PC-9 (cell line): ENCODE results near the gene DNAAF3. TPM values are rescaled to one million over a fixed set of nuclear protein-coding genes. Genes with fewer than 3 reads are reported as not detected.

Experiments
- BruUV-seq: library from RNA; stranded (reverse); fragments of 400-500 nt; replicated peaks from 2 replicates; lab custom pipeline; 2021; lab: Mats Ljungman, UMichigan
- CTCF ChIA-PET: fragments of 300-600 bp; sonication (Branson Sonifier 250); formaldehyde crosslinking; loops from one replicate; lab custom pipeline; 2022; ENCODE audit warnings: antibody characterized with exemption; lab: Charles Lee
- POLR2A ChIA-PET: fragments of 300-600 bp; sonication (Branson Sonifier 250); formaldehyde crosslinking; loops from one replicate; lab custom pipeline; 2022; ENCODE audit warnings: antibody characterized with exemption; ENCODE audit not compliant: unreplicated experiment; lab: Charles Lee
- DNase-seq, 2 experiments: peaks; one replicate each; pipeline versions ENCODE4 v3.0.0 to v3.0.0-alpha.2; 2015 to 2022; ENCODE audit warnings: mixed read lengths in 1 of 2
- H2AFZ ChIP-seq: fragments of 200-600 bp; sonication (generic); 2 replicates; pipeline ENCODE4 v1.8.1; 2017; ENCODE audit warnings: antibody characterized with exemption
- H3F3A ChIP-seq: fragments of 200-600 bp; sonication (generic); 2 replicates; pipeline ENCODE4 v1.8.1; 2017; ENCODE audit warnings: antibody characterized with exemption, mild to moderate bottlenecking, low read depth; ENCODE audit not compliant: insufficient read depth
- H3K27ac ChIP-seq: fragments of 200-600 bp; sonication (generic); 2 replicates; pipeline ENCODE4 v1.6.1; 2016; ENCODE audit warnings: mixed run types
- H3K27me3 ChIP-seq: fragments of 200-600 bp; sonication (generic); 2 replicates; pipeline ENCODE4 v1.6.1; 2016; ENCODE audit warnings: low read depth, mixed run types; ENCODE audit not compliant: insufficient read depth
- H3K36me3 ChIP-seq: fragments of 200-600 bp; sonication (generic); 2 replicates; pipeline ENCODE4 v1.6.1; 2016; ENCODE audit warnings: low read depth, mixed run types
- H3K4me1 ChIP-seq: fragments of 200-600 bp; sonication (generic); replicated peaks from 2 replicates; pipeline ENCODE4 v1.6.1; 2016; ENCODE audit warnings: mixed run types; ENCODE audit not compliant: insufficient read depth
- H3K4me2 ChIP-seq: fragments of 200-600 bp; sonication (generic); 2 replicates; pipeline ENCODE4 v1.6.1; 2017; ENCODE audit warnings: mixed run types
- H3K4me3 ChIP-seq: fragments of 200-600 bp; sonication (generic); 2 replicates; pipeline ENCODE4 v1.6.1; 2016; ENCODE audit warnings: mixed run types
- H3K79me2 ChIP-seq: fragments of 200-600 bp; sonication (generic); 2 replicates; pipeline ENCODE4 v1.6.1; 2017; ENCODE audit warnings: low read depth, mixed run types
- H3K9me2 ChIP-seq: fragments of 200-600 bp; sonication (generic); 2 replicates; pipeline ENCODE4 v1.8.1; 2017; ENCODE audit warnings: mild to moderate bottlenecking; ENCODE audit not compliant: insufficient read depth
- H3K9me3 ChIP-seq: fragments of 200-600 bp; sonication (generic); 2 replicates; pipeline ENCODE4 v1.8.1; 2016; ENCODE audit warnings: low read depth; ENCODE audit not compliant: insufficient read depth
- H4K20me1 ChIP-seq: fragments of 200-600 bp; sonication (generic); 2 replicates; pipeline ENCODE4 v1.8.1; 2017; ENCODE audit not compliant: insufficient read depth
- EZH2 ChIP-seq: fragments of 200-600 bp; sonication (generic); IDR thresholded peaks from 2 replicates; pipeline ENCODE4 v1.8.0; 2017; ENCODE audit warnings: antibody characterized with exemption, low read depth
- intact Hi-C: fragments of 100-400 bp; cut with micrococcal nuclease; formaldehyde crosslinking; loops from one replicate; pipeline ENCODE4 v1.10.0; 2022; ENCODE audit not compliant: unreplicated experiment
- total RNA-seq: library from RNA; stranded (reverse); gene quantifications from 2 replicates; pipeline ENCODE4 v1.2.3, GENCODE V29; 2021
- TF ChIP-seq, protein P1 (sequence below): fragments of 200-600 bp; sonication (generic); conservative IDR thresholded peaks from 2 replicates; pipeline ENCODE4 v1.6.1; 2017; ENCODE audit warnings: mixed run types, antibody characterized with exemption, mild to moderate bottlenecking, moderate library complexity

DNAAF3 gene
- total RNA-seq, 1 experiment from 2014 or later: 51.8 TPM

DNA sequence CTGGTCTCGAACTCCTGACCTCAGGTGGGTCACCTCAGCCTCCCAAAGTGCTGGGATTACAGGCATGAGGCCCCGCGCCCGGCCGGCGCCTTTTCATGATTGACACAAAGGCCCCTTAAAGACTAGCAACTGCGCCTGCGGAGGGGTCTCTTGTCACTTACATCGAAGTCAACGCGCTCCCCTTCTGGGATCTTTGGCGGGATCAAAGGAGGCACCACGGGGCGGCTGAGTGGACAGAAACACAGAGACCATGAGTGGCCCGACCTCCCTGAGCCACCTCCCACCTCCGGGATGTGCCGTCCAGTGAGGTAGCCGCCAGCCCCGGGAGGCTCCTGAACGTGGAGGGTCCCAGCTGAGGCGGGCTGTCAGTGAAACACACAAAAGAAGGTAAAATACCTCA lies 24.7 kb downstream of the DNAAF3 start:
- no TSS peak for BruUV-seq
- Histone ChIP-seq H3K4me2 (no peak overlapping the region), H3K4me1 (no peaks in the 10 kb centered on the region; the same call in 1 of the 2 replicates), H3K4me3 (no peak overlapping the region), H4K20me1 (no peaks in the 10 kb centered on the region), H3K27ac (no peak overlapping the region), H3K36me3 (no peaks in the 10 kb centered on the region), H3K9me2 (no peaks in the 10 kb centered on the region), H3K9me3 (no peaks in the 10 kb centered on the region), H2AFZ (no peak overlapping the region), H3K79me2 (no peaks in the 10 kb centered on the region), H3F3A (peaks cover 12% of the 10 kb centered on the region; the same call in 1 of the 2 replicates), H3K27me3 (no peaks in the 10 kb centered on the region)
- TF ChIP-seq EZH2: no peak
- TF ChIP-seq, protein P1, sequence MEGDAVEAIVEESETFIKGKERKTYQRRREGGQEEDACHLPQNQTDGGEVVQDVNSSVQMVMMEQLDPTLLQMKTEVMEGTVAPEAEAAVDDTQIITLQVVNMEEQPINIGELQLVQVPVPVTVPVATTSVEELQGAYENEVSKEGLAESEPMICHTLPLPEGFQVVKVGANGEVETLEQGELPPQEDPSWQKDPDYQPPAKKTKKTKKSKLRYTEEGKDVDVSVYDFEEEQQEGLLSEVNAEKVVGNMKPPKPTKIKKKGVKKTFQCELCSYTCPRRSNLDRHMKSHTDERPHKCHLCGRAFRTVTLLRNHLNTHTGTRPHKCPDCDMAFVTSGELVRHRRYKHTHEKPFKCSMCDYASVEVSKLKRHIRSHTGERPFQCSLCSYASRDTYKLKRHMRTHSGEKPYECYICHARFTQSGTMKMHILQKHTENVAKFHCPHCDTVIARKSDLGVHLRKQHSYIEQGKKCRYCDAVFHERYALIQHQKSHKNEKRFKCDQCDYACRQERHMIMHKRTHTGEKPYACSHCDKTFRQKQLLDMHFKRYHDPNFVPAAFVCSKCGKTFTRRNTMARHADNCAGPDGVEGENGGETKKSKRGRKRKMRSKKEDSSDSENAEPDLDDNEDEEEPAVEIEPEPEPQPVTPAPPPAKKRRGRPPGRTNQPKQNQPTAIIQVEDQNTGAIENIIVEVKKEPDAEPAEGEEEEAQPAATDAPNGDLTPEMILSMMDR: no peak
- intact Hi-C loops: loop anchor here (1.0 to 10.0 kb wide), 4 partner anchors 277 to 490 kb away; partner anchors contain the start of gene ZNF628
- ChIA-PET CTCF (interaction anchor here (1.0 to 1.6 kb wide), 4 partner anchors 19 to 276 kb away, joined by 3 to 16 read pairs (median 6); partner anchors contain the start of gene DNAAF3), POLR2A (interaction anchor here (0.6 to 0.7 kb wide), 2 partner anchors 66 to 276 kb away, joined by 3 to 18 read pairs; no protein-coding TSS in a partner anchor)
- no peak for DNase-seq

DNA sequence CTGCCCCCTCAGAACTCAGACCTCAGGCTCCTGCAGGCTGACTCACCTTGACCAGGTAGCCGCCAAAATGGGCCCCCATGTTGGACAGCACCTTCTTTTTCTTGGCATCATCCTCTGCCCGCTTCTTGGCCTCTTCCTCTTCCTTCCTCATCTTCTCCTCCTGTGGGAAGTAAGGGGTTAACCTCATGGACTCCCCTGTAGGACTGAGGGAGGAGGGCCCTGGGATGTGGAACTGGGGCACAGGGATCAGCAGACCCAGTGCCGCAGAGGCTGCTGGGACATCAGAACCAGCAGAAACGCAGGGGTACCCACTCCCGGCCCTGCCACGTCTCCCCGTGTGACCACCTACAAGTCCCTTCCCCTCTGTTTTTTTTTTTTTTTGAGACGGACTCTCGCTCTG lies 28.5 kb downstream of the DNAAF3 start:
- TF ChIP-seq, protein P1: no peak
- no peak for TF ChIP-seq EZH2
- H4K20me1 ChIP-seq: no peaks in the 10 kb centered on the region
- ChIA-PET CTCF (no interaction called here), POLR2A (no interaction called here)
- H3K36me3 ChIP-seq: no peaks in the 10 kb centered on the region
- peaks cover 25% of the 10 kb centered on the region; the same call in 1 of the 2 replicates for H3F3A ChIP-seq
- H3K79me2 ChIP-seq: no peaks in the 10 kb centered on the region
- H3K4me1 ChIP-seq: no peaks in the 10 kb centered on the region
- H3K9me2 ChIP-seq: no peaks in the 10 kb centered on the region
- intact Hi-C loops: no loop called here
- no peaks in the 10 kb centered on the region for H3K27me3 ChIP-seq
- H2AFZ ChIP-seq: no peak overlapping the region
- no peak overlapping the region for H3K4me3 ChIP-seq
- H3K27ac ChIP-seq: no peak overlapping the region
- H3K4me2 ChIP-seq: no peak overlapping the region
- DNase-seq: no peak
- no peaks in the 10 kb centered on the region for H3K9me3 ChIP-seq
- no TSS peak for BruUV-seq

DNA sequence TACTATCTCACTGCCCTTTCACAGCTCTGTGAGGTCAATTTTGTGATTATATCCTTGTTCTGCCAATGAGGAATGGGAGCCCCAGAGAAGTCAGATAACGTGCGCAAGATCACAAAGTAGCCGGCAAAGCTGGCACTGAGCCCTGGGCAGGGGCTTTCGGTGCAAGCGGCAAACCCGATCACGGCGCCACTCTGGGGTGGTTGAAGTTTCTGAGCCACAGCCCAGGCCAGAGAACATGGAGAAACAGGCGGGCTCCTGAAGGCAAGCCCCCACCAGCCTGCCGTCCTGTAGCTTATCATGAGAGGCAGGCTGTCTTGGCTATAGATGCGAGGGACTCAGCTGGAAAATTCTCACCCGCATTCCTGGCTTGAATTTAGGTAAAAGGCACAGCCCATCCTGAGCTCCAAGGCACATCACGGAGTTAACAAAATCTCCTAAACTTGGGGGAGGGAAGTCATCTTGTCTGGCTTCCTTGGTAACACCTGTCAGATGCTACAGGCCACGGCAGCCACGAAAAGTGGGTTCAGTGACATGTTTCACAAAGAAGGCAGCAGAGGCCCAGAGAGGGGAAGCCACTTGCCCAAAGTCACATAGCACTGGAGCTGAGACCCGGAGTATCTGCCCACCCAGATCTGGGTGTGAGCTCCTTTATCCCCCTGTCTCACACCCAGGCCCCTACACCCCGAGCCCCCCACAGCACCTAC lies 29.9 kb downstream of the DNAAF3 start:
- peaks cover 22% of the 10 kb centered on the region; the same call in 1 of the 2 replicates for H3F3A ChIP-seq
- no peaks in the 10 kb centered on the region for H4K20me1 ChIP-seq
- H3K27me3 ChIP-seq: no peaks in the 10 kb centered on the region
- H3K79me2 ChIP-seq: no peaks in the 10 kb centered on the region
- ChIA-PET CTCF (interaction anchor here (1.1 kb wide), 1 partner anchor 9 kb away, joined by 8 read pairs; no protein-coding TSS in a partner anchor), POLR2A (interaction anchor here (0.6 kb wide), 1 partner anchor 191 kb away, joined by 3 read pairs; no protein-coding TSS in a partner anchor)
- no peak for DNase-seq
- H2AFZ ChIP-seq: no peak overlapping the region
- no peak overlapping the region for H3K4me2 ChIP-seq
- no peaks in the 10 kb centered on the region for H3K9me3 ChIP-seq
- intact Hi-C loops: no loop called here
- no peaks in the 10 kb centered on the region for H3K4me1 ChIP-seq
- H3K36me3 ChIP-seq: no peaks in the 10 kb centered on the region
- TF ChIP-seq, protein P1: no peak
- TF ChIP-seq EZH2: no peak
- no peaks in the 10 kb centered on the region for H3K9me2 ChIP-seq
- no peak overlapping the region for H3K4me3 ChIP-seq
- BruUV-seq: no TSS peak
- no peak overlapping the region for H3K27ac ChIP-seq
